ENCODE data around the gene ZNF557. TPM values are rescaled to one million over a fixed set of nuclear protein-coding genes. Genes with fewer than 3 reads are reported as not detected.
"Not testable (repeated sequence)": the region's sequence is repeated elsewhere in the genome, so short reads cannot be mapped to it uniquely, and the experiment has no call there.

The ZNF557 gene
- total RNA-seq, 1 donor from 2014 or later, result 12.9 TPM

- Mint-ChIP-seq H3K27me3 (ENCODE audit: insufficient read depth, low read depth) (peaks cover 5% of the 10 kb centered on the region), H3K36me3 (no peaks in the 10 kb centered on the region), H3K9me3 (peaks cover 5% of the 10 kb centered on the region), H3K27ac (no peak overlapping the region), H3K4me3 (no peak overlapping the region), H3K4me1 (no peaks in the 10 kb centered on the region)
- peaks cover 11% of the 10 kb centered on the region for H3F3A ChIP-seq (ENCODE audit: low read depth)
- no peak overlapping the region for H2AFZ ChIP-seq (replicated peaks)
- H3K4me3 ChIP-seq, result no peak overlapping the region
- TF ChIP-seq EZH2phosphoT487 (IDR thresholded peaks at IDR 0.05) (no peak), EZH2 (IDR thresholded peaks at IDR 0.05) (no peak), CTCF (IDR thresholded peaks at IDR 0.05) (no peak)
- H3K4me1 ChIP-seq, result no peaks in the 10 kb centered on the region
- no peak overlapping the region for H3K4me2 ChIP-seq
- no peaks in the 10 kb centered on the region for H3K27me3 ChIP-seq
- H4K20me1 ChIP-seq (ENCODE audit: low read depth), result no peaks in the 10 kb centered on the region
- no peak overlapping the region for H3K9ac ChIP-seq
- peak; percentile 7 for DNase-seq (ENCODE audit: low spot score)
- H3K36me3 ChIP-seq, result no peaks in the 10 kb centered on the region
- H3K9me3 ChIP-seq (ENCODE audit: low read depth), result peaks cover 4% of the 10 kb centered on the region
- no peak overlapping the region for H3K27ac ChIP-seq
- no peaks in the 10 kb centered on the region for H3K79me2 ChIP-seq (ENCODE audit: low read depth)
Measured at GRCh38 chr19:7063339-7063738, 6.2 kb upstream of the ZNF557 start.

- Histone ChIP-seq H3K27ac (no peak overlapping the region), H3F3A (ENCODE audit: low read depth) (peaks cover 11% of the 10 kb centered on the region), H4K20me1 (ENCODE audit: low read depth) (no peaks in the 10 kb centered on the region), H3K9me3 (ENCODE audit: low read depth) (peaks cover 5% of the 10 kb centered on the region), H3K27me3 (no peaks in the 10 kb centered on the region), H3K9ac (no peak overlapping the region), H3K4me2 (no peak overlapping the region), H2AFZ (replicated peaks) (no peak overlapping the region), H3K36me3 (no peaks in the 10 kb centered on the region), H3K4me1 (no peaks in the 10 kb centered on the region), H3K79me2 (ENCODE audit: low read depth) (no peaks in the 10 kb centered on the region), H3K4me3 (no peak overlapping the region)
- Mint-ChIP-seq H3K9me3 (peaks cover 7% of the 10 kb centered on the region), H3K4me3 (no peak overlapping the region), H3K27ac (no peak overlapping the region), H3K4me1 (peaks cover under 1% of the 10 kb centered on the region), H3K27me3 (ENCODE audit: insufficient read depth, low read depth) (peaks cover 7% of the 10 kb centered on the region), H3K36me3 (no peaks in the 10 kb centered on the region)
- no peak for DNase-seq (ENCODE audit: low spot score)
- TF ChIP-seq EZH2phosphoT487 (IDR thresholded peaks at IDR 0.05) (no peak), EZH2 (IDR thresholded peaks at IDR 0.05) (no peak), CTCF (IDR thresholded peaks at IDR 0.05) (no peak)
Measured at GRCh38 chr19:7063764-7064418, 5.6 kb upstream of the ZNF557 start.

GRCh38 chr19:7067122-7067521 is 2.4 kb upstream of the ZNF557 start:
- not testable (repeated sequence) for H3K36me3 ChIP-seq; H3K4me1 Mint-ChIP-seq; H3K9me3 ChIP-seq (ENCODE audit: low read depth); H4K20me1 ChIP-seq (ENCODE audit: low read depth); H3K9ac ChIP-seq; H3K27me3 ChIP-seq; H3K4me3 Mint-ChIP-seq; H3K27ac ChIP-seq; H3K4me1 ChIP-seq; H3K4me3 ChIP-seq; H3K4me2 ChIP-seq; H3K27ac Mint-ChIP-seq; H3K36me3 Mint-ChIP-seq; H2AFZ ChIP-seq (replicated peaks)
- TF ChIP-seq CTCF (IDR thresholded peaks at IDR 0.05), result peak; percentile 24
- Mint-ChIP-seq H3K27me3 (ENCODE audit: insufficient read depth, low read depth) (peaks cover 10% of the 10 kb centered on the region), H3K9me3 (peaks cover 12% of the 10 kb centered on the region)
- DNase-seq (ENCODE audit: low spot score), result peak; percentile 17
- peaks cover 16% of the 10 kb centered on the region for H3F3A ChIP-seq (ENCODE audit: low read depth)
- peaks cover 16% of the 10 kb centered on the region for H3K79me2 ChIP-seq (ENCODE audit: low read depth)

Measured in neural progenitor cell (in vitro differentiated cells).